ENCODE data around the gene SPATS2L.

SPATS2L gene

DNA sequence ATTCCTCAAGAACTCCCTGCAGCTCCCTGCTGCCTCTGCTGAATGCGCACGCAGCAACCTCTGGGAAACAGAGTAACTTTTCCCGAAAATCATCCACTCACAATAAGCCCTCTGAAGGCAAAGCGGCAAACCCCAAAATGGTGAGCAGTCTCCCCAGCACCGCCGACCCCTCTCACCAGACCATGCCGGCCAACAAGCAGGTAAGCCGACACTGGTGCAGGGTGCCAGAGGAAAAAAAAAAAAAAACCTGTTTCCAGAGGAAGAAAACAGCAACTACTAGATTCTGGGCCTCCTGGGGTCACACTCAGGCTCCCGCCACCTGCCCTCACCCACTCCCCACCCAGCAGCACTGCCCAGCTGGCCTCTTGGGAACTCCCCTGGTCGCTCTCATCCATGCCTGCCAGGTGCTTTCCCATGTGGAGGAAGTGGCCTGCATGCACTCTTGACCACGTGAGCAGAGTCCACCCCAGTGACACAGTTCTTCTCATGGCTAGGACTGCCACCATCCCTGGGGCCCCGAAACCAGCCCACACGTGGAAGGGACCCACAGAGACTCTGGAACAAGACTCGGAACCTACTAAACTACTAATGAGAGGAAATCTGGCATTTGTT is 166.5 kb downstream of the SPATS2L start:
- no peak for DNase-seq
- in situ Hi-C loops (cut with MboI; ENCODE audit: low pct_unique_long_range_greater_than_20kb, low sequenced_read_pairs): loop anchor here (10.0 kb wide), 1 partner anchor 498 kb away; no protein-coding TSS in a partner anchor

GRCh38 chr2:200475795-200476194 is 169.3 kb downstream of the SPATS2L start:
- in situ Hi-C loops (cut with MboI; ENCODE audit: low pct_unique_long_range_greater_than_20kb, low sequenced_read_pairs): loop anchor here (10.0 kb wide), 1 partner anchor 501 kb away; no protein-coding TSS in a partner anchor
- no peak for DNase-seq

- DNase-seq: no peak
- in situ Hi-C loops (cut with MboI; ENCODE audit: low pct_unique_long_range_greater_than_20kb, low sequenced_read_pairs): loop anchor here (10.0 kb wide), 1 partner anchor 502 kb away; no protein-coding TSS in a partner anchor
Observed at GRCh38 chr2:200476836-200477235, 170.3 kb downstream of the SPATS2L start.

- in situ Hi-C loops (cut with MboI; ENCODE audit: low pct_unique_long_range_greater_than_20kb, low sequenced_read_pairs): loop anchor here (10.0 kb wide), 1 partner anchor 503 kb away; no protein-coding TSS in a partner anchor
Observed at GRCh38 chr2:200477667-200478131, 171.2 kb downstream of the SPATS2L start.

GRCh38 chr2:200479692-200480265 is 173.3 kb downstream of the SPATS2L start:
- no peak for DNase-seq

More at GRCh38 chr2:200477667-200478131, 171.2 kb downstream of the SPATS2L start:
- no peak for DNase-seq

DNA sequence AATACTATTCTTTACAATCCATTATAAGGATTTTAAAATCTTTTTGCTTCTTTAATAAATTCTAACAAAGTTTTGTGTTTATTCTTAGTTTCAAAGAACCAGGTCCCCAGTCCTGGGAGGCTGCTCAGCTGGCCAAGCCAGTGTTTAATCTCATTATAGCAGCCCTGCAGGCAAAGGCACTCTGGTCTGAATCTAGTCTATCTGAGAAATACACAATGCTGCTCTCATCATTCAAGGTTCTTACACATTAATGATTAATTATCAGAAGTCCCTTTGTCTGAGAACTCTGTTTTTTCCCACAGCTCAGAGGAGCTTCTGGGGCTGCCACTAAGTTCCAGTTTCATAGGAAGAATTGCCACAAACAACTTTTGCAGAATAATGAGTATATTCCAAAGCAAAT is 175.7 kb downstream of the SPATS2L start:
- DNase-seq: no peak
- in situ Hi-C loops (cut with MboI; ENCODE audit: low pct_unique_long_range_greater_than_20kb, low sequenced_read_pairs): no loop called here

More at GRCh38 chr2:200479692-200480265, 173.3 kb downstream of the SPATS2L start:
- in situ Hi-C loops (cut with MboI; ENCODE audit: low pct_unique_long_range_greater_than_20kb, low sequenced_read_pairs): loop anchor here (10.0 kb wide), 1 partner anchor 505 kb away; no protein-coding TSS in a partner anchor

- DNase-seq: peak; percentile 35
- in situ Hi-C loops (cut with MboI; ENCODE audit: low pct_unique_long_range_greater_than_20kb, low sequenced_read_pairs): no loop called here
Observed at GRCh38 chr2:200483729-200484198, 177.3 kb downstream of the SPATS2L start.

DNA sequence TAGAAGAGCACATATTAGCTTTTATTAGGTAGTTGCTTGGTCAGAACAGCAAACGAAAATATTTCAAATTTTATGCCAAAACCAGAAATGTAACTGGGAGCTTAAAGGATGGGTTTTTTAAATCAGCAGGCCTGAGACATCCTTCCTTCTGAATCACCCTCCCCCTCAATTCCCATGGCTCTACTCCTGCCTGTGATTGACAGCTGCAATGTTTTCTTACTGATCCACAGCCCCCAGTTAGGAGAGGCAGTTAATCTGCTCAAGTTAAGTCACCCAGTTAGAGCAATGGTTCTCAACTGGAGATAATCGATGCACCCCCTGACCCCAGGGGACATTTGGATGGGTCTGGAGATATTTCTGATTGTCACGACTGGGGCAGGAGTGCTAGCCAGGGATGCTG is 178.4 kb downstream of the SPATS2L start:
- in situ Hi-C loops (cut with MboI; ENCODE audit: low pct_unique_long_range_greater_than_20kb, low sequenced_read_pairs): no loop called here
- no peak for DNase-seq

DNA sequence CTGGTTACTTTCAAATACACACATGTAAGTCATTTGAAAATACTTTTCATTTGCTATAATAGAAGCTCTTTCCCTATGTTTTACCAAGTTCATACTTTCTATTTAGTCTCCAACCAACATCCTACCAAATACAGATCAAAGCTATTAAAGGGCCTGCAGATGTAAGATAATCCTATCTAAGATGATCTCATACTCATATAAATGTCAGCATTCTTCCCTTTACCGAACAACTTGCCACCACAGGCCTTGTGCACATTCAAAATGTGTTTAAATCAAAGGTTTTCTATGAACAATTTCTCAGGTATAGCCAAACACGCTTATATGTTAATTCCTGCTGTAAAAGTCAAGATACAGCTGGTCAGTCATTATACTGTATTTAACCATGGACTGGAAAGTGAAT is 180.0 kb downstream of the SPATS2L start:
- DNase-seq: no peak
- in situ Hi-C loops (cut with MboI; ENCODE audit: low pct_unique_long_range_greater_than_20kb, low sequenced_read_pairs): no loop called here

DNA sequence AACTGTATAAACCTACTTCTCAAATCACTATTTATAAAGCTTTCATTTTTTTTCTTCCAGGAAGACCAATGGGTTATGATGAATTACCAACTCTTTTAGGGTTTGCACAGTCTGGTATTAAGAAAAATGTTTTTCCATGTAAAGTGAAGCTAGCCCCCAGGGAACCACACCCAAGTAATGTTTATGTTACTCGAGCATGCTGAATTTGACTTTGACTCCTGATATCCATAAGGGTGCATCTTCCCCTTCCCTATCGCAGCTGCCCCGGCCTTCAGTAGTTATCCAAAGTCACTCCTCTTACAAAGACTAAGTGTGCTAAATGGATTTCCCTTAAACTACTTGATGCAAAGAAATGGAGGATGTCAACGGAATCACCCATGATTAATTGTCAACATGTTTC is 181.7 kb downstream of the SPATS2L start:
- DNase-seq: no peak
- in situ Hi-C loops (cut with MboI; ENCODE audit: low pct_unique_long_range_greater_than_20kb, low sequenced_read_pairs): no loop called here

- in situ Hi-C loops (cut with MboI; ENCODE audit: low pct_unique_long_range_greater_than_20kb, low sequenced_read_pairs): no loop called here
- no peak for DNase-seq
Observed at GRCh38 chr2:200490001-200490400, 183.5 kb downstream of the SPATS2L start.

- no peak for DNase-seq
- in situ Hi-C loops (cut with MboI; ENCODE audit: low pct_unique_long_range_greater_than_20kb, low sequenced_read_pairs): no loop called here
Observed at GRCh38 chr2:200492656-200493055, 186.2 kb downstream of the SPATS2L start.

DNA sequence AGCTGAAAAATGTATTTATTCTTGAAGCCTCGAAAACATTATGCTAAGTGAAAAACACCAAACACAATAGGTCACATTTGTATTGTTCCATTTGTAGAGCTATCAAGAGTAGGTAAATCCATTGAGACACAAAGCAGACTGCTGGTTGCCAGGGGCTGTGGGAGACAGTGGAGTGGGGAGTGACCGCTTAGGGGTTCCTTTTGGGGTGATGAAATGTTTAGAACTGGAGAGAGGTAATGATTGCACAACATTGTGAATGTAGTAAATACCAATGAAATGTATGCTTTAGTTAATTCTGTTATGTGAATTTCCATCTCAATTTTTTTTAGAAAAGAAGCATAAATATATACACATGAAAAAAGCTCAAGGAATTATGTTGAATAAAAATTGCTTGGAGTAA is 187.6 kb downstream of the SPATS2L start:
- in situ Hi-C loops (cut with MboI; ENCODE audit: low pct_unique_long_range_greater_than_20kb, low sequenced_read_pairs): no loop called here
- no peak for DNase-seq

GRCh38 chr2:200496696-200497095 is 190.2 kb downstream of the SPATS2L start:
- no peak for DNase-seq
- in situ Hi-C loops (cut with MboI; ENCODE audit: low pct_unique_long_range_greater_than_20kb, low sequenced_read_pairs): no loop called here

DNA sequence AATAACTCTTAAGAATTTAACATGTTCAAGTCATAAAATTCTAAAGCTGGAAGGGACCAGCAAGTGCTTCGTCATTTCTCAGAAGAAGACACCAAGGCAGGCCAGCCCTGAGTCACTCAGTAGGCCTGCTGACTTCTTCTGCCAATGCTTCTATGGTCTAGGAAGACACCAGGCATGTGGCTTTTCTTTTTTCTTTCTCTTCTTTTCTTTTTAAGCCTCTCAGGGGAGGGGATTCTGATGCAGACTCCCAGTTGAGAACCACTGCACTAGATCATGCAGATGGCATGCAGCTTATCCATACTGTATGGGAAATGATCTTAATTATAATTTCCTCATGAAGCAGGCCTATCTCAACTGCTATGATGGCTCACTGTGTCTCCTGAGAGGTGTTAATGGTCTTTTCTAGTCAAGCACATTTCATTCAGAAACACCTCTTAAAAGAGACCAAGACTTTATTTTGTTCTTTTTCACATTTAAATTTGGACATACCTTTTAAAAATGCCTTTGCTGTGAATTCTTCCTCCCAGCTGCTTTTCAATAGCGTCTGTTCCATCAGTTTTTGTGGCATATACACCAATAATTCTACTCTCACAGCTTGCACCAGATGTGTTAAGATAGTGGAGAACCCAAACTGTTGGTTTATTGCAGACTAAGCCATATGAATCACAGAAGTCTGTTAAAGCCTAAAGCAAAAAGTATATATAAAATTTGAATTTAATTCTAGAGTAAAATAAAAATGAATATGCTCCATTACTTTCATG is 192.1 kb downstream of the SPATS2L start:
- no peak for DNase-seq
- in situ Hi-C loops (cut with MboI; ENCODE audit: low pct_unique_long_range_greater_than_20kb, low sequenced_read_pairs): no loop called here

GRCh38 chr2:200502196-200502595 is 195.7 kb downstream of the SPATS2L start:
- DNase-seq: no peak
- in situ Hi-C loops (cut with MboI; ENCODE audit: low pct_unique_long_range_greater_than_20kb, low sequenced_read_pairs): no loop called here

- in situ Hi-C loops (cut with MboI; ENCODE audit: low pct_unique_long_range_greater_than_20kb, low sequenced_read_pairs): no loop called here
- no peak for DNase-seq
Observed at GRCh38 chr2:200506679-200507078, 200.2 kb downstream of the SPATS2L start.

- DNase-seq: no peak
Observed at GRCh38 chr2:200507179-200507578, 200.7 kb downstream of the SPATS2L start.

DNA sequence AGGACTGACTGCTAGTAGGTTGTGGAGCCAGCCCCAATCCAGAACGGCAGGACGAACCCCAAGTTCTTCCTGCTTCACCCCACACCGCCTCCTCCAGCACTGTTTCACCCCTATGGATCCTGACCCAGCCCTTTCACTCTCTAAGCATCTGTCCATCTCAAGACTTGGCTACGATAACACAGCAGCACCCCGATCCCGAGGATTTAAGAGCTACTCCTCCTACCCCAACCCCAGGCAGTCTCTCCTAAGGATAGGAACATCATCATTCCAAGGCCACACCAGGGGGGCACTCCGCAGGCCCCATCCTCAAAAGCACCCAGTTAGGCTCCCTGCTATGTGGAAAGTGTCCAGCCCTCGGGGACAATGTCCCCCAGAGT is 202.7 kb downstream of the SPATS2L start:
- DNase-seq: no peak
- in situ Hi-C loops (cut with MboI; ENCODE audit: low pct_unique_long_range_greater_than_20kb, low sequenced_read_pairs): no loop called here

More at GRCh38 chr2:200507179-200507578, 200.7 kb downstream of the SPATS2L start:
- in situ Hi-C loops (cut with MboI; ENCODE audit: low pct_unique_long_range_greater_than_20kb, low sequenced_read_pairs): no loop called here

All from KBM-7 (cell line).